Glutamatergic neuron (in vitro differentiated cells): ENCODE results near the gene HOXB1. TPM values are rescaled to one million over a fixed set of nuclear protein-coding genes. Genes with fewer than 3 reads are reported as not detected.

Source experiments
- DNase-seq: peaks from one replicate; pipeline ENCODE4 v3.0.0; 2022
- H3K27ac Mint-ChIP-seq: one replicate; pipeline ENCODE4 v1.8.0; 2020; ENCODE audit warnings: mild to moderate bottlenecking, mixed read lengths, inconsistent platforms; ENCODE audit not compliant: unreplicated experiment
- H3K27me3 Mint-ChIP-seq: one replicate; pipeline ENCODE4 v1.8.0; 2020; ENCODE audit warnings: mild to moderate bottlenecking, moderate library complexity, mixed read lengths, inconsistent platforms; ENCODE audit not compliant: unreplicated experiment
- H3K36me3 Mint-ChIP-seq: one replicate; pipeline ENCODE4 v1.8.0; 2020; ENCODE audit warnings: mild to moderate bottlenecking, mixed read lengths, inconsistent platforms; ENCODE audit not compliant: unreplicated experiment
- H3K4me1 Mint-ChIP-seq: one replicate; pipeline ENCODE4 v1.8.0; 2020; ENCODE audit warnings: mild to moderate bottlenecking, low read depth, mixed read lengths, inconsistent platforms; ENCODE audit not compliant: unreplicated experiment
- H3K4me3 Mint-ChIP-seq: one replicate; pipeline ENCODE4 v1.8.0; 2020; ENCODE audit warnings: mild to moderate bottlenecking, mixed read lengths, inconsistent platforms; ENCODE audit not compliant: unreplicated experiment
- H3K9me3 Mint-ChIP-seq: one replicate; pipeline ENCODE4 v1.8.0; 2020; ENCODE audit warnings: mild to moderate bottlenecking, moderate library complexity, mixed read lengths, inconsistent platforms; ENCODE audit not compliant: unreplicated experiment
- total RNA-seq: library from RNA; stranded (reverse); fragmentation: NEBNext Ultra II Directional; extraction: Animal tissue kit (Norgen Biotek cat#: 25700); gene quantifications from one replicate; pipeline ENCODE4 v1.2.1, GENCODE V29; 2021; ENCODE audit not compliant: unreplicated experiment
- TF ChIP-seq, protein P1 (sequence below): fragments of 200-600 bp; sonication (generic); IDR thresholded peaks from one replicate; pipeline ENCODE4 v1.5.0; 2021; ENCODE audit not compliant: partially characterized antibody, unreplicated experiment

Gene HOXB1
- total RNA-seq, 1 donor from 2014 or later = not detected

DNA sequence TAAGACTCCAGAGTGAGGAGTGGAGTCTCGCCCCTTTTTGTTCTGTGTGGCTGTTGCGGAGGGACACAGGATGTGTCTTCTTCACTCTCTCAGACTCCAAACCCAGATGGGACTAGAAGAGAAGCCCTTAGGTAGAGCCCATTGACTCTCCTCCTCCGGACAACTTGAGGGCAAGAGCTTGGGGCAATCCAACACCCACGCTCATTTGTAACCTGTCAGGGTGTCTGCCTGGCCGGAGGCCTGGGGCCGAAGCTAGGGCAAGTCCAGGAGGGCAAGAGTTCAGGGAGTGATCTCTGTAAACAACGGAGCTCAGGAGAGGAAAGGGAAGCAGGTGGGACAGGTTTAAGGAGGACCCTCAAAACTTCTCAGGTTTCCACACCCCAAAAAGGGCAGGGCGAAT lies 1.4 kb upstream of the HOXB1 start:
- H3K27ac Mint-ChIP-seq = no peak overlapping the region

DNA sequence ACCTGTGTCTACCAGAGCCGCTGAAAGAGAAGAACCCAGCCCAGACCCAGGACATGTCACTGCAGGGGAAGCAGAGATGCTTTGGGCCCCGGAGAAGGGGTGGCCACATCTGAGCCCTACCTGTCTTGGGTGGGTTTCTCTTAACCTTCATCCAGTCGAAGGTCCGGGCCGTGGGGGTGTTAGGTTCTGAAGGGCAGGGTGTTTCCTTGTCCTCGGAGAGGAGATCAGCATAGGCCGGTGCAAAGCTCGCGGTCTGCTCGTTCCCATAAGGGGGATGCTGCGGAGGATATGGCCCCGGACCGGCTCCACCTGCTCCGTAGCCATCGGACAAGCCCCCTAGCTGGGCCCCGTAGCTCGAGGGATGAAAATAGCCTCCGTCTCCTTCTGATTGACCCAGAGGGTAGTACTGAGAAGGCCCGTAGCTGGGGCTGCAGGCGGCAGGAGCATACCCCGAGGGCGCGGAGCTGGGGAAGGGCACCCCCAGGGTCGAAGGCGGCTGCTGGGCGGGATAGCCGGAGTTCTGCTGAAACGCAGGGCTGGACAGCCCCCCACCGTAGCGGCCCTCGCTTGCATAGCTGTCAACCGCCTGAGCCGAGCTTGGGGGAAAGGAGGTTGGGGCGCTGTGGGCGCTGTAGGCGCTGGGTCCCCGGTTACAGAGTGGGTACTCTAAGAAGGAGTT lies 464 bp downstream of the HOXB1 start:
- TF ChIP-seq, protein P1, sequence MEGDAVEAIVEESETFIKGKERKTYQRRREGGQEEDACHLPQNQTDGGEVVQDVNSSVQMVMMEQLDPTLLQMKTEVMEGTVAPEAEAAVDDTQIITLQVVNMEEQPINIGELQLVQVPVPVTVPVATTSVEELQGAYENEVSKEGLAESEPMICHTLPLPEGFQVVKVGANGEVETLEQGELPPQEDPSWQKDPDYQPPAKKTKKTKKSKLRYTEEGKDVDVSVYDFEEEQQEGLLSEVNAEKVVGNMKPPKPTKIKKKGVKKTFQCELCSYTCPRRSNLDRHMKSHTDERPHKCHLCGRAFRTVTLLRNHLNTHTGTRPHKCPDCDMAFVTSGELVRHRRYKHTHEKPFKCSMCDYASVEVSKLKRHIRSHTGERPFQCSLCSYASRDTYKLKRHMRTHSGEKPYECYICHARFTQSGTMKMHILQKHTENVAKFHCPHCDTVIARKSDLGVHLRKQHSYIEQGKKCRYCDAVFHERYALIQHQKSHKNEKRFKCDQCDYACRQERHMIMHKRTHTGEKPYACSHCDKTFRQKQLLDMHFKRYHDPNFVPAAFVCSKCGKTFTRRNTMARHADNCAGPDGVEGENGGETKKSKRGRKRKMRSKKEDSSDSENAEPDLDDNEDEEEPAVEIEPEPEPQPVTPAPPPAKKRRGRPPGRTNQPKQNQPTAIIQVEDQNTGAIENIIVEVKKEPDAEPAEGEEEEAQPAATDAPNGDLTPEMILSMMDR = no peak
- Mint-ChIP-seq H3K36me3 (peaks cover 13% of the 10 kb centered on the region), H3K4me1 (no peaks in the 10 kb centered on the region), H3K27ac (no peak overlapping the region), H3K27me3 (peaks cover 33% of the 10 kb centered on the region), H3K4me3 (no peak overlapping the region), H3K9me3 (peaks cover 5% of the 10 kb centered on the region)
- no peak for DNase-seq

More for the DNA sequence above, 1.4 kb upstream of the HOXB1 start:
- Mint-ChIP-seq H3K4me3 (no peak overlapping the region), H3K9me3 (peaks cover 3% of the 10 kb centered on the region), H3K27me3 (peaks cover 22% of the 10 kb centered on the region), H3K4me1 (no peaks in the 10 kb centered on the region), H3K36me3 (peaks cover 5% of the 10 kb centered on the region)
- DNase-seq = no peak
- TF ChIP-seq, protein P1 = no peak

DNA sequence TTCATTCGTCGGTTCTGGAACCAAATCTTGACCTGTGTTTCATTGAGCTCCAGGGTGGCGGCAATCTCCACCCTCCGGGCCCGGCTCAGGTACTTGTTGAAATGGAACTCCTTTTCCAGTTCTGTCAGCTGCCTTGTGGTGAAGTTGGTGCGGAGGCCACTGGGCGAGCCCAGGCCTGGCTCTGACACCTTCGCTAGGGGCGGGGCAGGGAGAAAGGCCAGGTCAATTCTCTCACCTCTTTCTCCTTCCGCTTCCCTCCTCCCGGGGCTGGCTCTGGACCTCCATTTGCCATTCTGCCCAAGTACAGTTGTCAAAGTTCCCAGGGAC lies 1.2 kb downstream of the HOXB1 start:
- no peak for DNase-seq
- H3K27me3 Mint-ChIP-seq = peaks cover 36% of the 10 kb centered on the region
- no peak overlapping the region for H3K4me3 Mint-ChIP-seq
- H3K27ac Mint-ChIP-seq = no peak overlapping the region
- peaks cover 5% of the 10 kb centered on the region for H3K9me3 Mint-ChIP-seq
- TF ChIP-seq, protein P1 = no peak
- H3K4me1 Mint-ChIP-seq = no peaks in the 10 kb centered on the region
- peaks cover 13% of the 10 kb centered on the region for H3K36me3 Mint-ChIP-seq

DNA sequence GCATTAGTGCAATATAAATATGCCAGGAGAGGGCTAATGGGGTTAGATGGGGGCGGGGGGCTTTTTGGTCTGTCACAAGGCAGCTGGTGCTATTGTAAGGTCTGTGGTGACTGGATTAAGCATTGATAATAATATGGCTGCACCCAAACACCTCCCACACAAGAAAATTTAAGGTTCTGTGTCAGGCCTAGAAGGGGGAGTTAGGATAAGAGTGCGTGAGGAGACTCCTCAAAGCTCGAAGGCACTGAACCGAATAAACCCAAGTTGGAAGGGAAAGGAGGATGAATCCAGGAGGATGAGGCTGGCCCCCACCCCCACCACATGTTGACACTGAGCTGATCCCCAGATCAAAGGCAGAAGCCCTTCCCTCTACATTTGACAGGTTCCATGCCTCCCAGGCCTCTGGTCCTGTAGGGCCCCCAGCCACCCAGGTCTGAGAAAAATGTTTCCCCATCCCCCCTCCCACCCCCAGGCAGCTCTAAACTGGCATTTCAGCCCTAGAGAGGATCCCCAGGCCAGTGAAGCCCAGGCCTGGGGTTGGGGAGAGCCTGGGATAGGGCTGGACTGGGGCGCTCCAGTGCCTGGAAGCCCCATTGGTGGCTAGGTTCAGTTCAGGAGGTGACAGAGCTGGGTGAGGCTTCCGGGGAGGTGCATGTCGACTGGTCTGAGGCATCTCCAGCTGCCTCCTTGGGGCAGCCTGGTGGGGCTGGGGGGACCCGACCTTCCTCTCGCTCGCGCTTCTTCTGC lies 1.7 kb downstream of the HOXB1 start:
- TF ChIP-seq, protein P1 = no peak
- Mint-ChIP-seq H3K27me3 (peaks cover 36% of the 10 kb centered on the region), H3K4me1 (no peaks in the 10 kb centered on the region), H3K9me3 (peaks cover 5% of the 10 kb centered on the region), H3K36me3 (peaks cover 13% of the 10 kb centered on the region), H3K4me3 (no peak overlapping the region), H3K27ac (no peak overlapping the region)
- no peak for DNase-seq
